ENCODE data around the gene PGAM2.
"Not testable (repeated sequence)": the region's sequence is repeated elsewhere in the genome, so short reads cannot be mapped to it uniquely, and the experiment has no call there.

The PGAM2 gene

DNA sequence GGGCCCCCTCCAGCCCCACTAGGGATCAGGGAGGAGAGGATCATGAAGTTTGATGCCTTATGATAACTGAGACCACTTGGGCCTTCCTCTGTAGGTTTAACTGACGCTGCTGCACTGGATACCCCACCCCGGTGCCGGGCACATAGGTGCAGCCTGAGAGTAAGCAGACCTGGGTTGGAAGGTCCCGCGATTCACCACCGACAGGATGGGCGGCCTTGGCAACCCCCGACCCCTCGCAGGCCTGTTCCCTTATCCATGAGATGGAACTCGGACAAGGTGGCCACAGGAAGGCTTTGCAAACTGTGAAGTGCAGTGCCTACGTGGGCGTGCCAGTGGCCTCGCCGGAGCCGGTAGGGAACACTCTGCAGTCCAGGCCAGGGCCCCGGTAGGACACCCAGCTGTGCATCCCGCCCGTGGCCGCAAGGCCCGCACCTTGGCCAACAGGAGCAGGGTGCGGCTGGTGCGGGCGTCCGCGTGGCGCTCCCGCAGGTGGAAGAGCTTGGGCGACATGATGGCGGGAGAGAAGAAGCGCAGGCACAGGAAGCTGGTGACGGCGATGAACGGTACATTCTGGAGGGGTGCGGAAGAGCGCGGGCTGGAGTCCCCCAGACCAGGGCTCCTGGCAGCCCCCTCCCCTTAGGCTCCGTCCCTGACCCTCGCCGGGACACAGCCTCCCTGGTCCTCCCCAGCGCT, 25.4 kb downstream of the PGAM2 start:
- H3K27me3 Mint-ChIP-seq, H3K27ac Mint-ChIP-seq, H3K9me3 Mint-ChIP-seq, H3K36me3 Mint-ChIP-seq: not testable (repeated sequence)
- H3K4me3 Mint-ChIP-seq, result peak overlapping the region; percentile 54
- peaks cover 12% of the 10 kb centered on the region for H3K4me1 Mint-ChIP-seq

DNA sequence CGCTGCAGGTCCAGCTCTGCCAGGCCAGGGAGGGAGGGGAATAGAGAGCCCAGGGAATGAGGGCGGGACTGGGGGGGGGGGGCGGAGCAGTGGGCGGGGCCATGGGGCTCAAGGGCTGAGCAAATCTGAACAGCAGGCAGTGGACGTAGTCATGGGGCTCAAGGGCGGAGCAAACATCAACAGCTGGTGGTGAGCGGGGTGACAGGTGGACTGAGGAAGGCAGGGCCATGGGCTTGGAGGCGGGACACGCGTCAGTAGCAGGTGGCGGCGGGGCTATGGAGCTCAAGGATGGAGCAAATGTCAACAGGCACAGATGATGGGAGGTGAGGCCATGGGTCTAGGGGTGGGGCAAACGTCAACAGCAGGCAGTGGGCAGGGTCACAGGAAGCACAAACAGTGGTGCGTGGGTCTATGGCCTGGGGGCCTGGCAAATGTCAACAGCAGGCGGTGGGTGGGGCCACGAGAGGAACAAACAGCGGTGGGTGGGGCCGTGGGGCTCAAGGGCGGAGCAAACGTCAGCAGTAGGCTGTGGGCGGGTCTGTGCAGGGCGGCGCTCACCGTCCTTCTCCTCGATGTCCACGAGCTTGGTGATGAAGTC, 26.3 kb downstream of the PGAM2 start:
- peak overlapping the region; percentile 78 for H3K4me3 Mint-ChIP-seq
- not testable (repeated sequence) for H3K27me3 Mint-ChIP-seq, H3K36me3 Mint-ChIP-seq, H3K9me3 Mint-ChIP-seq
- peaks cover 12% of the 10 kb centered on the region for H3K4me1 Mint-ChIP-seq
- H3K27ac Mint-ChIP-seq, result peak overlapping the region; percentile 70

DNA sequence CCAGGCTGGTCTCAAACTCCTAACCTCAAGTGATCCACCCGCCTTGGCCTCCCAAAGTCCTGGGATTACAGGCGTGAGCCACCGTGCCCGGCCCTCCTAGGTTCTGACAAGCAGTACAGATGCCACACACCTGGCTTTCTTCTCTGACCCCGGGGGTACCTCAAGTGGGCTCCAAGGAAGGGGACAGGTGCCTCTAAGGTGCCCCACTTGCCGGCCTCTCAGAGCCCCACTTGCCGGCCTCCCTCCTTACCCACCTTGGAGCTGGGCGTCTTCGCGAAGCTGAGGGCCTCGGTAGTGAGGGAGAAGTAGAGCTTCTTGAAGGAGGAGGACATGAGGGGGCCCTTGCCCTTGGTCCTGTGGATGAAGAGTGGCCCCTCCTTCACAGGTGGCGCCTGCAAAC, 26.8 kb downstream of the PGAM2 start:
- H3K9me3 Mint-ChIP-seq, H3K36me3 Mint-ChIP-seq, H3K4me3 Mint-ChIP-seq, H3K4me1 Mint-ChIP-seq, H3K27me3 Mint-ChIP-seq, H3K27ac Mint-ChIP-seq: not testable (repeated sequence)

DNA sequence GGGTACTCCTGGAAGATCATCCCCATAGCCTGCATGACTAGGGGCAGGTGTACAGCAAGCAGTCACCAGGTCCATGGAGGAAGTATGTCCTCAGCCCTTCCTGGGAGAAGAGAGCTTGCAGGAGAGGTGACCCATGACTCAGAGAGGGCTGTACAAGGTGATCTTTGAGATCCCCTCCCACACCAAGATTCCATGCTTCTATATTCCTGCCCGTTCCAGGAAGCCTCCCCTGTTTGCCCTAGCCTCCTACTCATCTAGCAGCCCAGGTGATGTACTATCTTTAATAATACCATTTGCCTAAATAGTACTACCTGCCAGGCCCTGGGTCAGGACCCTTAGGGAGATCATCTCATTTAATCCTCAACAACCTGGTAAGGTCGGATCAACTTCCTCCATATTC, 27.4 kb downstream of the PGAM2 start:
- not testable (repeated sequence) for H3K36me3 Mint-ChIP-seq, H3K27me3 Mint-ChIP-seq, H3K9me3 Mint-ChIP-seq, H3K4me3 Mint-ChIP-seq, H3K4me1 Mint-ChIP-seq
- peak overlapping the region; percentile 51 for H3K27ac Mint-ChIP-seq

DNA sequence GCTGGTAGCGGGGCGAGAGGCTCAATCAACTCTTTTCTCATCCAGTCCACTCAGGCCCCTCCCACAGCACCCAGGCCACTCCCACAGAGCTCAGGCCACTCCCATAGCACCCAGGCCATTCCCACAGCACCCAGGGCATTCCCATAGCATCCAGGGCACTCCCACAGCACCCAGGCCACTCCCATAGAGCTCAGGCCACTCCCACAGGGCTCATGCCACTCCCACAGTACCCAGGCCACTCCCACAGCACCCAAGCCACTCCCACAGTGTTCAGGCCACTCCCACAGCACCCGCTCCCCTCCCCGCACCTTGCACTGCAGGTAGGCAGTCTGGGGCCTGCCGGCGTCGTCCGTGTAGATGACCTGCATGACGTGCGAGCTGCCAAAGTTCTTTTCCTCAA, 29.0 kb downstream of the PGAM2 start:
- not testable (repeated sequence) for H3K36me3 Mint-ChIP-seq, H3K4me1 Mint-ChIP-seq, H3K27me3 Mint-ChIP-seq, H3K9me3 Mint-ChIP-seq, H3K4me3 Mint-ChIP-seq, H3K27ac Mint-ChIP-seq

DNA sequence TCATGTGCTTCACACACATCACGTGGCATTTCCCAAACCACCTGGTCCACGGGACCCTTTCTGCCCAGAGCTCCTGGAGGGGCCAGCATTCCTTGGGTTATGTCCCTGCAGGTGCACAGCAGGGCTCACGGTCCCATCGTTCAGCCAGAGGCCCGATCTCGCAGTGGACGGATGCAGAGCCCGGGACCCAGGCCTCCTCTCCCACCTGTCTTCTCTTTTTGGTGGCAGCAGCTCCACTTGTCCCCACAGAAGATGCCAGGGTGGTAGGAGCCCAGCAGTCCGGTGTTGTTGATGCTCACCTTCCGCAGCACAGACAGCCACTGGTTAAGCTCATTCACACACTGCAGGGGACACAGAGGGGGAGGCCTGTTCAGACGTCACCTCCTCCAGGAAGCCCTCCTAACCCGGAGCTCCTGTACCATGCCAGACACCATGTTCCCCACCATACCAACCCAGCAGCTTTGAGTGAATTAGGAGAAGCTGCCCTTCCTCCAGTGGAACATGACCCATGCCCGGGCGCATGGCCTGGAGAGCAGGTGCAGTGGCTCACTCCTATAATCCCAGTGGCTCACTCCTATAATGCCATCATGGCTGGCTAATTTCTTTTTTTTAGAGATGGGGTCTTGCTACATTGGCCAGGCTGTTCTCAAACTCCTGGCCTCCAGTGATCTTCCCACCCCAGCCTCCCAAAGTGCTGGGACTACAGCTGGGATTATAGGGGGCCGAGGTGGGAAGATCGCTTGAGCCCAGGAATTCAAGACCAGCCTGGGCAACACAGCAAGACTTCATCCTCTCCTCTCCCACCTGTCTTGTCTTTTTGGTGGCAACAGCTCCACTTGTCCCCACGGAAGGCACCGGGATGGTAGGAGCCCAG, 31.2 kb downstream of the PGAM2 start:
- H3K27me3 Mint-ChIP-seq, H3K36me3 Mint-ChIP-seq, H3K4me3 Mint-ChIP-seq, H3K4me1 Mint-ChIP-seq, H3K27ac Mint-ChIP-seq, H3K9me3 Mint-ChIP-seq: not testable (repeated sequence)

DNA sequence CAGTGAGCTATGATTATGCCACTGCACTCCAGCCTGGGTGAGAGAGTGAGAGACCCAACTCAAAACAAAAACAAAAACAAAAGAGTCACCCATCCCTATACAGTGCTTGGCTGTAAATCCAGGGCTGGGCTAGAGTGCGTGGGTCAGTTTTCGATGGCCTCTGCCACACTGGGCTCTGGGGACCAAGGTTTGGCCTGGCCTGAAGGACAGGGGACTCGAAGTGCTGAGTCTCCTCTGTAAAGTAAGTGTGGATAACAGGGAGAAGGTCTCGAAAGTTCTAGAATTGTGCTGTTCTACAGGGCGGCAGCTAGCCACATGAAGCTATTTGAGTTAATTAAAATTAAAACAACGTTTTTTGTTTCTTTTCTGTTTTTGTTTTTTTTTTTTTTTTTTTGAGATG, 33.3 kb downstream of the PGAM2 start:
- H3K4me1 Mint-ChIP-seq, H3K27ac Mint-ChIP-seq, H3K4me3 Mint-ChIP-seq, H3K36me3 Mint-ChIP-seq, H3K9me3 Mint-ChIP-seq, H3K27me3 Mint-ChIP-seq: not testable (repeated sequence)

DNA sequence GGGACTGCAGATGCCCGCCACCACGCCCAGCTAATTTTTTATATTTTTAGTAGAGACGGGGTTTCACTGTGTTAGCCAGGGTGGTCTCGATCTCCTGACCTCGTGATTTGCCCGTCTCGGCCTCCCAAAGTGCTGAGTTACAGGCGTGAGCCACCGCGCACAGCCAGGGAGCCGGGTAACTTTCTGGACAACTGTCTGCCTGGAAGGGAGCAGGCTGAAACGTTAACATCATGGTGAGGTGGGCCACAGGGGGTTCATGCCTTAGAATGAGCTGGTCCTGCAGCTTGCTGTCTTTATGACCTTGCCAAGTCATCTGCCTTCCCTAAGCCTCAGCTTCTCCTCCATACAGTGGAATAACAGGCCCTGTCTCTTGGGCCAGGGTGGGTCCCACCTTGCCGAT, 34.0 kb downstream of the PGAM2 start:
- H3K4me1 Mint-ChIP-seq, H3K27me3 Mint-ChIP-seq, H3K4me3 Mint-ChIP-seq, H3K27ac Mint-ChIP-seq, H3K36me3 Mint-ChIP-seq, H3K9me3 Mint-ChIP-seq: not testable (repeated sequence)

DNA sequence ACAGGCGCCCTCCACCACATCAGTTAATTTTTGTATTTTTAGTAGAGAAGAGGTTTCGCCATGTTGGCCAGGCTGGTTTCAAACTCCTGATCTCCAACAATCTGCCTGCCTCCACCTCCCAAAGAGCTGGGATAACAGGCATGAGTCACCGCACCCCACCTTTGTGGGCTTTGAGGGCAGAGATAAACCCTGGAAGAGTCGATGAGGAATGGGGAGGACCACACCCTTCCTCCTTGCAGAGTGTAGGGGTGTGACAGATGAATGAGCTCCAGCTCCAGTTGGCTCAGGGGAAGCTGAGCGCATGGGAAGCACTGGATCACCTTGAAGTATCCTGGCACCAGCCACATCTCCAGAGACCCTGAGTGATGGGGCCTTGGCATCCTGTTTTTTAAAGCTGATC, 35.3 kb downstream of the PGAM2 start:
- H3K9me3 Mint-ChIP-seq, H3K4me1 Mint-ChIP-seq, H3K36me3 Mint-ChIP-seq, H3K4me3 Mint-ChIP-seq, H3K27ac Mint-ChIP-seq, H3K27me3 Mint-ChIP-seq: not testable (repeated sequence)

DNA sequence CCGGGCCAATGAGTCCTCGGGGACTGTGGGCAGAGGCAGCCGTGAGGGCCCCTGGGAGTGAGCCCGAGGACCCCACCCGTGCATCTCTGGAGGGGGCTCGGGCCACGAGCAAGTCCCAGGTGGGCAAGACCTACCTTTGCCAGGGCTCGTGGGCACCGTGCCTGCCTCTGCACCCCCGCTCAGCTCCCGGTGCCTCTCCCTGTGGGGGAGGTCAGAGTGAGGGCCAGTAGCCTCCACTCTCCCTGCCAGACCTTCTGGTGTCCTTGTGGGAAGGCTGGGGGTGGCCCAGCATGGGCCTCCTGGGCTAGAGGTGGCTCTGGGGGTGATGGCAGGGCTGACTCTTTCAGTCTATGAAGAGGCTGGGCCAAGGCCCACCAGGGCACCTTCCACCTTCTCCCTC, 35.9 kb downstream of the PGAM2 start:
- H3K36me3 Mint-ChIP-seq, H3K27me3 Mint-ChIP-seq, H3K9me3 Mint-ChIP-seq, H3K4me3 Mint-ChIP-seq, H3K4me1 Mint-ChIP-seq, H3K27ac Mint-ChIP-seq: not testable (repeated sequence)

DNA sequence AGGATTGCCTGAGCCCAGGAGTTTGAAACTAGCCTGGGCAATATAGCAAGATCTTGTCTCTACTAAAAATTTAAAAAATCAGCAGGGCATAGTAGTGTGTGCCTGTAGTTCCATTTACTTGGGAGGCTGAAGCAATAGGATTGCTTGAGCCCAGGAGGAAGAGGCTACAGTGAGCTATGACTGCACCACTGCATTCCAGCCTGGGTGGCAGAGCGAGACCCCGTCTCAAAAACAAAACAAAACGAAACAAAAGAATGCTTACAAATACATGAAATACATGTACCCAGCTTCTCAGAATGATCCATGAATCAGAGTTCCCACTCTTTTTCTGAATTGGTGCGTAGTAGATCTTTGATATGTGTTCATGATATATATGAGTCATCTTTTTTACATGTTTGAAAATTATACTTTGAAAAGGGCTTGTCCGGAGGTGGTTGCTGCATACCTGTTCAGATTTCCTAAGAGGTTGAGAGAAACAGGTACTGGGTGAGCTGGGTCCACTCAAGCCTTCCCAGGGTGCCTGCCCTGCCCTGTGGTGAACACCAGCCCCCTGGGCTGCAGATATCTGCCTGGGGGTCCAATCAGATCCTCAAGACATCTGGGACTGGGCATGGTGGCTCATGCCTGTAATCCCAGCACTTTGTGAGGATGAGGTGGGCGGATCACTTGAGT, 42.4 kb downstream of the PGAM2 start:
- H3K9me3 Mint-ChIP-seq, H3K36me3 Mint-ChIP-seq, H3K27me3 Mint-ChIP-seq: not testable (repeated sequence)
- peaks cover 16% of the 10 kb centered on the region for H3K4me1 Mint-ChIP-seq
- H3K4me3 Mint-ChIP-seq, result peak overlapping the region; percentile 73
- H3K27ac Mint-ChIP-seq, result peak overlapping the region; percentile 98

DNA sequence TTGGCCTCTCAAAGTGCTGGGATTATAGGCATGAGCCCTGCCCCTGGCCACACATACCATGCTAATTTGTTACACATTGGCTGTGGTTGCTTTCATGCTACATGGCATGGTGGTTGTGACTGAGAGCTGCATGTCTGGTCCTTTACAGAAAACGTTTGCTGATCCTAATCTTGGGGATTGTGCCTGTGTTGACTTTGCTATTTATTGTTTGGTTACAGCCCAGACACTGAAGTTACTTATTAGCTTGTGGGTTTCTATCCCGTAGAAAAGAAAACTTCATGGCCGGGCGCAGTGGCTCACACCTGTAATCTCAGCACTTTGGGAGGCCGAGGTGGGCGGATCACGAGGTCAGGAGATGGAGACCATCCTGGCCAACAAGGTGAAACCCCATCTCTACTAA, 43.3 kb downstream of the PGAM2 start:
- H3K27ac Mint-ChIP-seq, result not testable (repeated sequence)

DNA sequence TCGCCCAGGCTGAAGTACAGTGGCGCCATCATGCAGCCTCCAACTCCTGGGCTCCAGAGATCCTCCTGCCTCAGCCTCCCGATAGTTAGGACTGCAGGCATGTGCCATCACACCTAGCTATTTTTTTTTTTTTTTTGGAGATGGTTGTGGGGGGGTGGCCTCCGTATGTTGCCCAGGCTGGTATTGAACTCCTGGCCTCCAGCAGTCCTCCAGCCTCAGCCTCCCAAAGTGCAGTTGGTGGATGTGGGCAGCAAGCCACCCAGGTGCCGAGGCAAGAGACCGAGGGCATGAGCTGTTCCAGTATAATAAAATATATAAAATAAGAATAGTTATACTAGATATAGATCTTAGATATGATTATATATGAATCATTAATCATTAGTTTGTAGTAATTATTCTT, 45.5 kb downstream of the PGAM2 start:
- not testable (repeated sequence) for H3K27me3 Mint-ChIP-seq, H3K9me3 Mint-ChIP-seq, H3K27ac Mint-ChIP-seq, H3K4me3 Mint-ChIP-seq, H3K36me3 Mint-ChIP-seq
- peaks cover 16% of the 10 kb centered on the region for H3K4me1 Mint-ChIP-seq

More for the DNA sequence above, 43.3 kb downstream of the PGAM2 start:
- H3K4me3 Mint-ChIP-seq, H3K9me3 Mint-ChIP-seq, H3K36me3 Mint-ChIP-seq, H3K27me3 Mint-ChIP-seq: not testable (repeated sequence)
- H3K4me1 Mint-ChIP-seq, result peaks cover 16% of the 10 kb centered on the region

DNA sequence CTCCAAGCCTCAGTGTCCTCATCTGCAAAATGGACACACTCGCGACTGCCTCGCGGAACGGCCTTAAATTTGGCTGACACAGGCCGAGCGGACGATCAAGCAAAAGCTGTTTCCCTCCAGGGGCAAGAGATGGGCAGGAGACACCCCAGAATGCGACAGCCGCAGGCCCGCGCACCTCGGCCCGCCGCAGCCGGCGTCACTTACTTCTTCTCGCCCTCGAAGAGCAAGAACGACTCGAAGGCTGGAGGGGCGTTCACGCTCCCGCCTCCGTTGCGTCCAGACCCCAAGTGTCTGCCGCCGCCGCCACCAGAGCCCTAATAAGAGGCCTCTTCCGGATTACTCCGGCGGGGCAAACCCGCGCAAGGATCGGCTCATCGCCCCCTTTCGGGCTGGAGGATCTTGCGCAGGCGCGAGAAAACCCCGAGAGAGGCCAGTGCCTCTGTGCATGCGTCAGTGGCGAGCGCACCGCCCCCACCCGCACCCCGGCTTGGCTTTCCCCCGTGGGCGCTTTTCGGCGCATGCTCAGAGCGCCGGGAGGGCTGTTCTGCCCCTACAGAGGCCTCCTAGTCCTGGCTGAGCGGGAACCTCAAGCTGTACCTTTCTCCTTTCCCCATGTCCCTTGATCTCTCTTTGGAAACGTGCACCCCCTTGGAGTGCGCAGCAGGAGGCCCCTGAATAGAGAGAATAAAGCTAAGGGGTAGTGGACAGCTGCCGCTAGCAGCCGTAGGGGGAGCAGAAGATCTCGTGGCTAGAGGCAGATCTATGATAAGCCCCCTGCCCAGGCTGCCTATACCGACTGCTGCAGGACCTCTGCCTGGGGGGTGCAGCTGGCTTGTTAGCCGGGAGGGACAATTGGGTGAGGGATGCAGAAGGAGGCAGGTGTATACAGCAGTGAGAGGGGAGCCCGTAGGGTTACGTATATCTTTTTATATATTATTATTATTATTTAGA, 46.2 kb downstream of the PGAM2 start:
- Mint-ChIP-seq H3K4me1 (peaks cover 16% of the 10 kb centered on the region), H3K4me3 (peak overlapping the region; percentile 88), H3K27ac (peak overlapping the region; percentile 86)
- not testable (repeated sequence) for H3K27me3 Mint-ChIP-seq, H3K9me3 Mint-ChIP-seq, H3K36me3 Mint-ChIP-seq

DNA sequence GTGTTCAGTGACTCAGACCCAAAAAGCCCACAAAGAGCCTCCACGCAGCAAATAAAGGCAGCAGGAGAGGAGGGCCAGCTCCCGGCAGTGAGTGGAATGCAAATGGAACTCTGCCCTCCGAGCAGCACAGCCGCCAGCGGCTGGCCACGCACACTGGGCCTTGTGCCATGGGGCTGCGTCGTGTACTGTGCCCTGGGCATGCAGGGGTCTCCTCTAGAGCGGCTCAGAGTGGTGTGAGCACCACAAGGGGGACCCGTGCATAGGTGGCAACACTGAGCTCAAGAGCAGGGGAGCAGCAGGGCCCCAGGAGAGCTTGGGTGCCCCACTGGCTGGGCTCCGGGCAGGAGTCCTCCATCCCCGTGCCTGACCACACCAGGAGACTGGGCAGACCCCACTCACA, 50.3 kb downstream of the PGAM2 start:
- H3K27me3 Mint-ChIP-seq, H3K36me3 Mint-ChIP-seq, H3K27ac Mint-ChIP-seq, H3K4me3 Mint-ChIP-seq, H3K4me1 Mint-ChIP-seq, H3K9me3 Mint-ChIP-seq: not testable (repeated sequence)

Data from activated naive CD4-positive, alpha-beta T cell treated with anti-CD3 and anti-CD28 coated beads, Interleukin-2, amount 50 U/mL, for 24 hours (primary cell).